Measurements from ENCODE around the gene SCN3A.

Gene SCN3A

DNA sequence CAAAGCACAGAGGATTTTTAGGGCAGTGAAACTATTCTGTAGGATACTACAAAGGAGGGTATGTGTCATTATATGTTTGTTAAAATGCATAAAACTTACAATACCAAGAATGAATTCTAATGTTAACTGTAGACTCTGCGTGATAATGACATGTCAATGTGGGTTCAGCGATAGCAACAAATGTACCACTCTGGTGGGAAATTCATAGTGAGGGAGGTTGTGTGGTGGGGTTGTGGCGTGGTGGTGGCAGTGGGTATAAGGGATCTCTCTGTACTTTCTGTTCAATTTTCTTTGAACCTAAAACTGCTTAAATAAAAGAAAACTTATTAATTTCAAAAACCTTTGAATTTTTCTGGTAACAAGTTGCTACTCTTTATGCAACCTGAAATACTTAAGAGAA is 149.2 kb downstream of the SCN3A start:
- no peak for DNase-seq

DNA sequence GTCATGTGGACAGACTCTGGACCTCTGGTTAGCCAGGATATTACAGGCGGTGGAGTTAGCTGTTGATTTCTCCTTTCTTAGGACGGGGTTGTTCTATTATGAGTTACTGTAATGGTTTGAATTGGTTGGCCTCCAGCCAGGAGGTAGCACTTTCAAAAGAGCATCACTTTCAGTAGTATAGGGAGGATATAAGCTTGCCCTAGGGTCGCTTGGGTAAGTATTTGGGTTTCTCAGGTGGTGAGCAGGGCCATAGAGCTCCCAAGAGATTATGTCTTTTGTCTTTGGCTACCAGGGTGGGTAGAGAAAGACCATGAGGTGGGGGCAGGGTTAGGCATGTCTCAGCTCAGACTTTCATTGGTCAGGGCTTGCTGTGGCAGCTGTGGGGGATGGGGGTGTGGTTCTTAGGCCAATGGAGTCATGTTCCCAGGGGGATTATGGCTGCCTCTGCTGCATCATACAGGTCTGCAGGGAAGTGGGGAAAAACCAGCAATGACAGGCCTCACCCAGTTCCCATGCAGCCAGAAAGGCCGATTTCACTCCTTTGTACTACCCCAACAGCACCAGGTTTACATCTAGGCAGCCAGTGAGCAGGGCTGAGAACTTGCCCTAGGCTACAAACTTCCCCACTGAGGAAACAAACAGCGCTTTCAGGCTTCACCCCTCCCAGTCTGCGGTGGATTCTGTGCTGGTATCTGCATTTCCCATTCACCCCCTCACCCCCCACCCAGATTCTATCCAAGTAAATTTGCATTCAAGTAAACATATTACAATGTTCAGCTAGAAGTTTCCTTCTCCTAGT is 159.1 kb downstream of the SCN3A start:
- DNase-seq = no peak
